ENCODE data around the gene TMCO4.

- TF ChIP-seq CTCF (IDR thresholded peaks at IDR 0.05) (no peak), POLR2A (IDR thresholded peaks at IDR 0.05) (no peak)
Measured at GRCh38 chr1:19824541-19824940, 24.8 kb upstream of the TMCO4 start.

All from right lobe of liver (tissue), 4 donors.